ENCODE measurements around the gene ZMYND10.

Gene ZMYND10

DNA sequence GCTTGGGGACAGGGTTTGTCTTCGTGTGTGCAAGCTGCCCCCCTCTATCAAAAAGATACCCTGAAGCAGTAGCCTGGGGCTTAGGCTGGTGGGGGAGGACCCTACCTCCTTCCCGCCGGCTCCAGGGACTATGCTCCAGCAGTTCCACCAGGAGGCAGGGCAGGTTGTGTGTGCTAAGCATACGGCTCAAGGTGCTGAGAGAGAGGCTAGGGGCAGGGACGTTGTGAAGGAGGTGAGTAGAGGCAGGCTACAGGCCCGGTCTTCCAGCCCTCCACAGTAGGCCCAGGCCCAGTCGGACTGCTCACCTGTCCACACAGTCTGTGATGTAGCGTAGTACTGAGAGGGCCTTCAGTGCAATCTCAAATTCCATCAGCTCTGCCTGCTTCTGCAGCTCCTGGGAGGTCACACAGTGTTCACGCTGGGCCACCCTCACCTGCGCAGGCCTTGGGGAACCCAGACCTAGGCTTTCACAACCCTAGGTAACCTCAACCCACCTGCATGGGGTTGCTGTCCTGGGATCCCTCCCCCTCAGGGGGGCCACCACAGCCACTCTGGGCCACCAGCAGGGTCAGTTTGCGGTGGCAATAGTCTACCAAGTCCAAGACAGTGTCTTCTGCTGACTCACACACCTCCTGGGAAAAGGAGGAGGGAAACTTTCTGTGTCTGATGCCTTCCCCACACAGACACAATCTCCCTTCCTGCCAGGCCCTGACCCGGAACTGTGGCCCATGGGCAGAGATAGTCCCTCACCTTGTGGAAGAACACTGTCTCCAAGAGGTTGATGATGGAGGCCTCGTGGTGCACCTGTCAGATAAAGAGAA is 2.5 kb downstream of the ZMYND10 start:
- DNase-seq = no peak

DNA sequence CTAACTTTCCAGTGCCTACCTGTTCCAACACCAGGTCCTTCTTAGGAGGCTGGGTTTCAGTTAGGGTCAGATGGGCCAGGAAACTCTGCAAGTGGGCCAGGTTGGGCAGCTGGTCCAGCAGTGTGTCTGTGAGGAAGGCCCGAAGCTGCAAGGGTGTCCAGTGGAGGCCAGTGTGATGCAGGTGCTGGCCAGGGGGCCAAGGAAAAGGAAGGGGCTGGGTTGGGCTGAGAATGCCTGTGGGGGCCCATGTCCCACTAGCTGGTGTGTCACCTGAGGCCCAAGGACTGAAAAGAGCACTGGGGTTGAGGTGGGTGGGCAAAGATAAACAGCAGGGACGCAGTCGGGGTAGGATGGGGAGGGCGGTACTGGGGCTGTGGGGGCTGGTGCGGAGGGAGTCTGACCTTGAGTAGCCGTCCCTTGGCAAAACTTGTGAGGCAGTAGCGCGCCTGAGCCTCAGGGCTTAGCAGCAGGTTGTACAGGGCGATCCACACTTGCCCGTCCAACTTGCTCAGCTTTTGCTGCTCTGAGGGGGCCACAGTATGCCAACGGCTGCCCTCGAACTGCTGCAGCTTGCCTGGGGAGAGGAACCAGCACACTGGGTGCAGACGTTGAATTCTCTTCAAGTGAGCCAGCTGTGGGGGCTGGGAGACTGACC is 3.4 kb downstream of the ZMYND10 start:
- DNase-seq = no peak

DNA sequence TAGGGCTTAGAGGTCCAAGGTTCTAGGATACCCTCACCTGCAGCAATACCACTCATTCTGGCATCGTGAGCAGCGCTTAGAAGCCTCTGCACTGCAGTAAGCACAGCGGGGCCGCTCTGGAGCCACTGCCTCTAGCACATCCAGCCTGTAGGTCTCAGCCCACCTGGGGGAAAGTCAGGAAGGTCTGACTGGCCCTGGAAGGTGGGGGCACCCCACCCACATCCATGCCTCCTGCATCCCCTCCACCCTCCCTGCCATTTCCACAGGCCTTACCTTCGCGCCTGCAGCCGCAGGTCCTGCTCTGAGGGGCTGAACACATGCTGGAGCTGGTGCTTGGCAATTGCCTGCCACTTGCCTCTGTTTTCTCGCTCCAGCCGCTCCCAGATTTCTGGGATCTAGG is 4.0 kb downstream of the ZMYND10 start:
- DNase-seq = no peak

DNA sequence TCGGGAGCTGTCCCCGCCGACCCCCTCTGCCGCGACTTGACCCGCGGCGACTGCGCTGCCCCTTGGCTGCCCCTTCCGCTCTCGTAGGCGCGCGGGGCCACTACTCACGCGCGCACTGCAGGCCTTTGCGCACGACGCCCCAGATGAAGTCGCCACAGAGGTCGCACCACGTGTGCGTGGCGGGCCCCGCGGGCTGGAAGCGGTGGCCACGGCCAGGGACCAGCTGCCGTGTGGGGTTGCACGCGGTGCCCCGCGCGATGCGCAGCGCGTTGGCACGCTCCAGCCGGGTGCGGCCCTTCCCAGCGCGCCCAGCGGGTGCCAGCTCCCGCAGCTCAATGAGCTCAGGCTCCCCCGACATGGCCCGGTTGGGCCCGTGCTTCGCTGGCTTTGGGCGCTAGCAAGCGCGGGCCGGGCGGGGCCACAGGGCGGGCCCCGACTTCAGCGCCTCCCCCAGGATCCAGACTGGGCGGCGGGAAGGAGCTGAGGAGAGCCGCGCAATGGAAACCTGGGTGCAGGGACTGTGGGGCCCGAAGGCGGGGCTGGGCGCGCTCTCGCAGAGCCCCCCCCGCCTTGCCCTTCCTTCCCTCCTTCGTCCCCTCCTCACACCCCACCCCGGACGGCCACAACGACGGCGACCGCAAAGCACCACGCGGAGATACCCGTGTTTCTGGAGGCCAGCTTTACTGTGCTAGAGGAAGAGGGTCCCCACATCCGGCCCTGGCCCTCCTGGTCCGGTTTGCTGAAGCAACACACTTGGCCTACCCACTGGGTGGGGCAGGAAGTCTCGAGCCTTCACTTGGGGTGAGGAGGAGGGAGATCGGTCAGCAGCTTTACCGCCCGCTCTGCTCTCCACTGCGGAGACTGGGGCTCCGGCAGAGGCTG is 4.8 kb downstream of the ZMYND10 start, which contains the start of gene RASSF1:
TSS of gene RASSF1 (minus strand) at position 389 of the 882 bp plus-strand sequence. CDS start at position 358, 31 bp downstream.
- peak; percentile 89 for DNase-seq

DNA sequence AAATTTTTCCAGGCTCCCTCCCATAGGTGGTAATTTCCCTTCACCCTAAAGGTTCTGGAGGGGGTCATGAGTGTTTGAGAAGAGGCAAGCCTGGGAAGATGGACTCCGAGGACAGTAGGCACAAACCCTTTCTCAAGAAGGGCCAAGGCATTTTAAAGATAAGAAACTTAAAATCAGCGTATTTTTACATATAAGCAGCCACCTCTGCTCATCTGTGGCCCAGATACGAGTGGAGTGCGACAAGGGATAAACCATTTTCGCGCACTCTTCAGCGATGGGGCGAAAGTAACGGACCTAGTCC is 5.4 kb downstream of the ZMYND10 start:
- DNase-seq = no peak

DNA sequence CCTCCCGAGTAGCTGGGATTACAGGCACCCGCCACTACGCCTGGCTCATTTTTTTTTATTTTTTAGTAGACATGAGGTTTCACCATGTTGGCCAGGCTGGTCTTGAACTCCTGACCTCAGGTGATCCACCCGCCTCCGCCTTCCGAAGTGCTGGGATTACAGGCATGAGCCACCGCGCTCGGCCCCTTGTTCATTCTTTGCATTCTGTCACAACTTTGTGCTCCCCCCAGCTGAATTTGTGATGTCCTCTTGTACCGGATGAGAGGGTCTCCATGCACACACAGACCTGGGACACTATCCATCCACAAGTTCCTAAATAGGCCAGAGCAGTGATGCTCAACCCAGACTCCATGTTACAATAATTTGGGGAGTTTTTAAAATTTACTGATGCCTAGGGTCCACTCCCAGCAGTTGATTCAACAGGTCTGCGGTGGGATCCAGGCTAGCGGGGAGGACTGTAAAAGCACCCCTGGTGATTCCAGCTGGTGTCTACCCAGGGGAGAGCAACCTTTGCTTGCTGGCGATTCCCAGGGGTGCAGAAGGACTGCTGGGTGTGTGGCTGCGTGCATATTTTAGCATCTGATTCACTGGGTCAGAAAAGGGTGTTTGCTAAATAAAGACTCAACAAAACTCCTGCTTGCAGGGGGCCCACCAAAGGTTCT is 5.9 kb downstream of the ZMYND10 start:
- no peak for DNase-seq

DNA sequence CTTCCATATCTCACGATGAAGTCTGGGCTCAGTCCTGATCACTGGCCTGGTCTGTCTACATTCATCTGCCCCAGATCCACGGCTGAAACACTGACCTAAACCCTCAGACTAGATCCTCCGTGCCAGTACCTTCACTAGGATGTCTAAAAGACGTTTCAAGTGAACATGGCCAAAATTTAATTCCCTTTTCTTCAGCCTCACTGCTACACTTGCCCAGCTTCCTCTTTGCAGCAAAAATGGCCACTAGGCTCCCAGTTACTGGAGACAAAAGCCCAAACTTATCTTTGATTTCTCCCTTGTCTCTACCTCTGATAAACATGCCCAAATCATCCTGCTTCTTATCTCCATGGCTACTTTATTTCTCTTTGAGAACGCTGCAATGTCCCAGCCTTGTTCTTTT is 6.6 kb downstream of the ZMYND10 start:
- no peak for DNase-seq

DNA sequence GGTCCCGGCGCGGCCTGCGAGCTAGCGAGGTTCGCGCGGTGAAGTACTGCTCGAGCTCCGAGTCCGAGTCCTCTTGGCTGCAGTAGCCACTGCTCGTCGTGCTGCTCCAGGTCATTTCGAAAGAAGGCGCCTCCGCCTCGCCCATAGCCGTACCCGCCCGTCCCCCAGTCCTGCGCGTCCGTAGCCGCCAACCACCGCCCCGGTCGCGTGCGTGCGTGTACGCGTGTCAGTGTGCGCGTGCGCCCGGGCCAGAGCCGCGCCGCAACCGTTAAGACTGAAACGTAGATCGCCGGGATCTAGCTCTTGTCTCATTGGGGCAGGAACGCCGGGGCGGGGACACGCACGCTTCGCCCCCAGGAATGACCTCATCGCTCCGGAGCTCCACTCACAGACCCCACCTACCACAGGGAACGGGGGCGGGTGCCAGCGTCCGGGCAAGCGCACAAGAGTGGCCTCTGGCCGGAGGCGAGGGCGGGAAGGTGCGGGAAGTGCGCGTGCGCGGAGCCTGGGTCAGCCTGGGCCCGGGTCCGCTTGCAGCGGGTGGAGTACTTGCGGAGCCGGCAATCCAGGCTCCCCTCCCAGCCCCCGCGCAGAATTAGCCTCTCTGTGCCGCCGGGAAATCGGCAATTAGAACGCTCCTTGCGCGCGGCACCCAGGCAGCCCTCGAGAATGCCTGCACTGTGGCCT is 8.2 kb downstream of the ZMYND10 start:
- DNase-seq = peak; percentile 99

DNA sequence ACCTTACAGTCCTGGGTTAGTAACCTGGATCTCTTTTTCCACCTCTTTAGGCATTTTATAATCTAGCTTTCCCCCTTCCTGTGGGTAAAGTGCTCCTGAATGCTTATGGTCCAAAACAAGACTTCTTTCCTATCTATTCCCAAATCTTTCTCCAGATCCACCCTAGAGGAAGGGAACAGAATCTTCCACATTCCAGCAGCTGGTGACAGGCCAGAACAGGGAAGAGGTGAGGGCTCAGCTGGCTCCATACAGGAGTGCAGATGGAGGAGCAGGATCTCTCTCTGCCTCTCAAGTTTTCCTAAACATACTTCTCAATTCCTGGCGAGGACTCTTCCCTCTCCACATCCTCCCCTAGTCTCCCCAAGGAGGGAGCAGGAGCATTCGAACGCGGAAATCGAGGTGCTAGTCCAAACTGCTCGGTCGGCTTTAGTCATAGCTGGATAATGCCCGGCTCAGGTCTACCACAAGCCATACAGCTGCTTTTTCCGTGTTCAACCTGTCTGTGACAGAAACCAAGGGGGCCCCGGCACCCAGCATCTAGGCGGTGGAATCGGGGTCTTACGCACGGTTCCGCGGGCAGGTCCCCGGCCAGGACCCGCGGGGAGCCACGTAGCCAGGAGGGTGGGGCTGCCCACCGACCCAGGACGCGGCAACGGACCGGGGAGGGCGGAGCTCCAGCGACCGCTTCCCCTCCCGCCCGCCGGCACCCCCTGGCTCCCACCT is 8.9 kb downstream of the ZMYND10 start:
- peak; percentile 69 for DNase-seq

DNA sequence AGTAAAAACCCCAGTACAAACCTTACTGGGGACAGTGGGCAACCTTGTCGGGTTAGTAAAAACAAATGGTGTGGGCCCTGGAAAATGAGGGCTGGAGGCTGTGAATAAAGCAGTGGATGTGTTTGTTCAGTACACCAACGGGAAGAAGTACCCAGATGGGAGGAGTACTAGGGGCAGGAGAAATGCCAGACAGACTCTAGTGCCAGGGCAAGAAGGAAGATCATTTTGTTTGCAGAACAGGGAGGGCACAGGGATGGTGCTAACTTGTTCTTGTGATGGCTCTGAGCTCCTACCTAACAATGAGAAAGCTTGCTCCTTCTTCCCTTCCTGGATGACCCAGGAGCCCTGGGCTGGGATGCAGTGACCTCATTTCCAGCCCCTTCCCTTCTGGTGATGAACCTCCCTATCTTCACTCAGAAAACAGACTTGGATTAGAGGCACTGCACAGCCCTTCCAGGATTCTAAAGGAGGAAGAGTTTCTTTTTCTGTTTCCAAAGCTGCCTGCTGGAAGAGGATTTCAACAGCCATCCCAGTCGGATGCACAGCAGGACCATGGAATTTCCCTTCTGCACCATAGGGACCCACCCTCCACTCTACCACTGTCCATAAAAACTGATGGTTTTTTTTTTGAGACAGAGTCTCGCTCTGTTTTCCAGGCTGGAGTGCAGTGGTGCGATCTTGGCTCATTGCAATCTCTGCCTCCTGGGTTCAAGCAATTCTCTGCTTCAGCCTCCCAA is 11.0 kb downstream of the ZMYND10 start:
- DNase-seq = no peak

DNA sequence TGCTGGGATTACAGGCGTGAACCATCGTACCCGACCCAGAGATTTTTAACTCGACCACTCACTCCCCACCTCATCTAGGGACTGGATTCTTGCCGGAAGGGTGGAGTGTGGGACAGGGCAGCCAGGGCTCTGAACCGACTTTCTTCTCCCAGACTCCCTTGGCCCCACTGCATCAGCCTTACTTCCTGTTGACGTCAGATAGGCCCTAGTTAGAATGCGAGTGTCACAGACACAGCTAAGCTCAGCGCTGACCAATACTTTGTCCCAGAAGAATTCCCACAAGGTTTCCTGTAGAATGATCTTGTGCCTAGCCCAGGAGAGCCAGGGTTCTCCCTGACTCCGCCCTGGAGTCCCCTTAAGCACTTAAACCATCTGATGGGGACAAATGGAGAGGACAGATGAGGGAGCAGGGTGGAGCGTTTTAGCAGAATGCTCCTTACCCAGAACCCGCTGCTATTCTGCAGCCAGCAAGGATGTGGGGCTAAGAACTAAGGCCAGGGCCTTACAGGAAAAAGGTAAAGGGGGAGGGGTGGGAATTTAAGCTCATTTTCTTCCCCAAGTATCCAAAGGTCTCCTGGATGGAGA is 11.7 kb downstream of the ZMYND10 start:
- no peak for DNase-seq

DNA sequence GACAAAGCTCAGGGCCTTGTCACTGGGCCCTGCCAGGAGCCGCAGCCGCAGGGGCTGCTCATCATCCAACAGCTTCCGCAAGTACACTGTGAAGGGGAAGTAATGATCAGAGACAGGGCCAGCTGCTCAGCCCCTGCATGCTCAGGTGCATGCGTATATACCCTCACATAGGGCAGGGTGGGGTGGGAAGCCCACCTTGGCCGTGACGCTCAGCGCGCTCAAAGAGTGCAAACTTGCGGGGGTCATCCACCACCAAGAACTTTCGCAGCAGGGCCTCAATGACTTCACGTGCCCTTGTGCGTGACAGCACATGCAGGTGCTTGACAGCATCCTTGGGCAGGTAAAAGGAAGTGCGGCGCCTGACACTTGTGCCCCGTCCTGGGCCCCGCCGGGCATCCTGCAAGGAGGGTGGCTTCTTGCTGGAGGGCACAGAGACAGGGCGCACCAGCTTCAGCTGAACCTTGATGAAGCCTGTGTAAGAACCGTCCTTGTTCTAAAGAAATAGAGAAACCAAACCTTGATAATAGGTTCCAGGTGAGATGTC is 14.1 kb downstream of the ZMYND10 start:
- no peak for DNase-seq

DNA sequence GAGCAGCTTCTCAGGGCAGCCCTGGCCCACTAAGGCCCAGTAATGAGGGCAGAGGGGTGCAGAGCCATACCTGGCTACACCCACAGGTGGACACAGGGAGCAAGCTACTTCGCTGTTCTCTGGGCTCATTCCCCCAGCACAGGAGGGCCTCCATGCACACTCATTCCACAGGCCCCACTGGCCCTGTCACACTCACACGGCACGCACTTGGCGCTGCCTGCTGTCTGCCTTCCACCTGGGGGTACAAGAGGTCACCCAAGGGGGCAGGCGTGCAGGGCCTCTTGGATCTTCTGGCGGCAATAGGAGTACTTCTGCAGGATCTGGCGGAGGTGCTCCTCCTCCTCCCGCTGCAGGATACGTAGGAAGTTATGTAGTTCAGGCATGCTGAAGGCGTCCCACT is 15.2 kb downstream of the ZMYND10 start:
- DNase-seq = no peak

DNA sequence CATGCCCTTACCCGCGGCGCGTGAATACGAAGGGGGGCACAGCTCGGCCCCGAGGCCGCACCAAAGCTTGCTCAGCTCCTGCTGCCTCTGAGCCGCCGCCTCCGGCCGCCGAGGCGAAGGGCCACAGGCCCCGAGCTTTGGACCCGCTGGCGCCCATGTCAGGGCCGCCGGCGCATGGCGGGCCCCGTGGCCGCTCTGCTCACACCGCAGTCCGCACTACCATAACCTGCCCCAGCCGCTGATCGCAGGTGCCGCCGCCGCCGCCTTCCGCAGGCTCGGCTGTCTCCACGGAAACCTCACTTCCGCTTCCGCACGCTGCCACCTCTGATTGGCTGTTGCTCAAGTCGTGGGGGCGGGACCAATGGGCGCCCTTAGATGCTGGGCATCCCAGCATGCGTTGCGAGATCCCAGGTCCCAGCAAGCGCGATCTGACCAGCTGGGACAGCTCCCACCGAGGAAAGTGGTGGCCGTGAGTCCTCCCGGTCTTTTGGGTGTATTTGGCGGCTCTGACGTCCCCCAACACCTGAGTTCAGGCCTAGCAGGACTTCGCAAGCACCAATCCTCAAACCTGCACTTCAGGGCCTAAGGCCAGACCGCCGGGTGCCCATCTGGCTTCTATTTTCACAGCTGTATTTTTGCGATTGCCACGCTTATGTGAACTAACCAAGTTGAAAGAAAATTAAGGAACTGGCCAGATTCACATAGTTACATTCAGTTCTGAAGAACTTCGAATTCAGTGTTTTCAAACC is 17.4 kb downstream of the ZMYND10 start, which contains the start of gene TUSC2:
TSS of gene TUSC2 (minus strand) at position 281 of the 749 bp plus-strand sequence. CDS start at position 157, 124 bp downstream.
- peak; percentile 97 for DNase-seq

DNA sequence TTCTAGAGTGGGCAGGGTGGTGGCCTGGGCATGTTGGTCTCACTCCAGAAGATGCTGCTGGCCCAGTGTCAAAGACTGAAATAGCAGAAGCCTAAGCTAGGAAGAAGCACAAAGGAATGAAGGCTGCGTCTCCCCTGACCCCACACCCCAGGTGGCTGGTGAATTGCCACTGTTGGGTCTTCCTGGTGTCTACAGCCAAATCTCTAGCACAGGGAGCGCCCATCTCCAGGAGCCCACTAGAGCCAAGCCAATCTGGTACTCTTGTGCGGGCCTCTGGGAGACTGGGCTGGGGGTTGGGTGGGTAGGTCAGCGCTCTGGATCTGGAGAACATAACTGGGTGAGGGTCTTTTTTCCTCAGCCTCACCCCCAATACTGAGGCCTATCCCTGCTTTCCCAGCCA is 18.4 kb downstream of the ZMYND10 start:
- no peak for DNase-seq

DNA sequence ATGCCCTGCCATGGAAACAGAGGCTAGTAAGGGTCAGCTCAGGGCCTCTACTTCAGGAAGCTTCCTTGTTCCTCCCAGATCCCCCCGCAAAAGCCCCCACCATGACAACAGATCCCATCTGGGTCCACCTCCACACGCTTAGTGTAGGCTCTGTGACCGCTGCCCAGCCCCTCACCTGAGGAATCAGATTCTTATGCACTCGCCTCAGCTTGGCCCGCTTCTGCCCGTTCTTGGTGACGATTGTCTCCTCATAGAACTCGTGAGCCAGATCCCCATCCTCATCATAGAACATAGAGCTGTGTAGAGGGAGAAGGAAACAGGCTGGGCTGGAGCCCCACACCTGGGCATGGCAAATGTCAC is 19.4 kb downstream of the ZMYND10 start:
- no peak for DNase-seq

DNA sequence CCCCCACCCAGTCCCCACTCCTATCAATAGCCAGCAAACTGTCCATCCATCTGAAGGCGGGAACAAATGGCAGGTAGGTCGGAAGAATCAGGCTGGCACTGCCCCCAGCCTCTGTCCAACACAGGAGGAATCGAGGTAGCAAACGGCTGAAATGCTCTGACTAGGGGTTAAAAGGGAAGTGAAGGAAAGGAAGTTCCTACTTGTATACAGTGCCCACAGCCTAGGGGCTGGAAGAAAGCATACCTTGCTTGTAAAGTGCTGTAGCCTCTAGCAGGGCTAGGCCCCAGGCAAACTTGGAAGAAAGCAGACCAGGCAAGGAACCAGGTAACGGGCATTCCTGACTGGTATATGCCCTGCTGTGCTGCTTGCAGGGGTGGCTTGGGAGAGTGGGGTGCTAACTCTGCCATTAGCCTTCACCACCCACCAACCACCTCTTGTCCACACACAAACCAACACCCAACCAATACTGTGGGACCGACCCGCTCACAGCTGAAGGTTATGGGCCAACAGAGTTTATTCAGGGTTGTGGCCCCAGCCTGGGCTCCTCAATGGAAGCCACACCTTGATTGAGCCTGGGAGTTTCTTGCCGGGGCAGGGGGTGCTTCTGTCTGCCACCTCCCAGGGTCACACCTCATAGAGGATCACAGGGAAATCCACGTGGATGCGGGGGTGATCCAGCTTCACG is 19.9 kb downstream of the ZMYND10 start:
- DNase-seq = no peak

DNA sequence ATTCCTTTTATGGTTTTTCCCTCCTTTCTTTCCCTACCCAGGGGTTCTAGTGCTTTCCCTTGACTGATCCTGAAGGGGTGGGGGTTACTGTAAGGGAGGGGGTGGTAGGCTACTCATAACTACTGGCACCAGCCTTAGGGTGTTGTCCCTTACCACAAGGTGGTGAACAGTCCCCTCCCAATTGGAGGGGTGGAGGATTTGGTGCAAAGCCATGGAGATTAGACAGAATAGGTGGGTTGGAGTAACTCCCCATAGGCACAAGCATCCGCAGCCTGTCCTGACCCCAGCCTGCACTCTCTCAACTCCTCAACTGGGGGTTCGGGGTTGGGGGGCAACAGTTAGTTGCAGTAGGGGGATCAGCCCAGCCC is 20.4 kb downstream of the ZMYND10 start:
- no peak for DNase-seq

Data from activated CD4-positive, alpha-beta T cell treated with anti-CD3 and anti-CD28 coated beads, Interleukin-2, amount 50 U/mL, for 16 hours (primary cell).